ENCODE results near the gene ARHGEF10L.

- TF ChIP-seq CTCF (IDR thresholded peaks at IDR 0.05) (no peak), EP300 (IDR thresholded peaks at IDR 0.05) (no peak)
Observed at GRCh38 chr1:17591814-17592430, 52.4 kb downstream of the ARHGEF10L start.
